NOMO-1 treated with DMSO at 0.1 percent for 48 hours (cell line): ENCODE results near the gene CCDC184.
A peak's percentile ranks its signal among the peaks of the same experiment; 100 is the strongest.
"Not testable (repeated sequence)": the region's sequence is repeated elsewhere in the genome, so short reads cannot be mapped to it uniquely, and the experiment has no call there.

Experiments used
- DNase-seq: peaks from one replicate; lab custom pipeline; 2025; ENCODE audit not compliant: unreplicated experiment; lab: John Stamatoyannopoulos, UW

The CCDC184 gene

GRCh38 chr12:48201516-48201915, 18.1 kb downstream of the CCDC184 start:
- DNase-seq, result no peak

GRCh38 chr12:48202766-48203165, 19.3 kb downstream of the CCDC184 start:
- DNase-seq, result no peak

- no peak for DNase-seq
These were observed 19.7 kb downstream of the CCDC184 start, which contains the start of gene OR10AD1 for GRCh38 chr12:48203192-48203591. TSS of gene OR10AD1 (minus strand) at chr12:48203292. CDS start at chr12:48203292, 0 bp downstream.

- DNase-seq, result not testable (repeated sequence)
These were observed 26.1 kb downstream of the CCDC184 start for GRCh38 chr12:48209495-48209894.

GRCh38 chr12:48216785-48217184, 33.3 kb downstream of the CCDC184 start:
- peak; percentile 93 for DNase-seq

- no peak for DNase-seq
These were observed 36.2 kb downstream of the CCDC184 start for GRCh38 chr12:48219631-48220030.

- no peak for DNase-seq
These were observed 37.3 kb downstream of the CCDC184 start for GRCh38 chr12:48220701-48221100.

- DNase-seq, result no peak
These were observed 38.2 kb downstream of the CCDC184 start for GRCh38 chr12:48221645-48222044.

GRCh38 chr12:48224533-48224932, 41.1 kb downstream of the CCDC184 start:
- DNase-seq, result not testable (repeated sequence)

GRCh38 chr12:48231169-48231958, 47.9 kb downstream of the CCDC184 start:
- DNase-seq, result not testable (repeated sequence)
